Mucosa of descending colon (tissue), 3 donors: ENCODE data around the gene GSK3B. TPM values are rescaled to one million over a fixed set of nuclear protein-coding genes. Genes with fewer than 3 reads are reported as not detected.
"Not testable (repeated sequence)": the region's sequence is repeated elsewhere in the genome, so short reads cannot be mapped to it uniquely, and the experiment has no call there.

Experiments used
- ATAC-seq: fragments of 200-7000 bp; cut with Tn5 transposase; one replicate; pipeline ENCODE4 v1.9.1; 2020; ENCODE audit warnings: mild to moderate bottlenecking, moderate library complexity
- DNase-seq, 3 donors: peaks; one replicate each; pipeline ENCODE4 v3.0.0-alpha.2; 2020
- H3K36me3 ChIP-seq: fragments of 200-600 bp; one replicate; pipeline ENCODE4 v1.8.0; 2021; ENCODE audit warnings: low read depth, mild to moderate bottlenecking
- H3K4me1 ChIP-seq: fragments of 200-600 bp; one replicate; pipeline ENCODE4 v1.8.0; 2021; ENCODE audit warnings: low read depth, mild to moderate bottlenecking
- H3K4me3 ChIP-seq: fragments of 200-600 bp; one replicate; pipeline ENCODE4 v1.8.0; 2021; ENCODE audit warnings: mild to moderate bottlenecking
- H3K9me3 ChIP-seq: fragments of 200-600 bp; one replicate; pipeline ENCODE4 v1.8.0; 2021; ENCODE audit warnings: mild to moderate bottlenecking
- CTCF ChIP-seq: fragments of 200-600 bp; IDR thresholded peaks from one replicate; pipeline ENCODE4 v1.8.0; 2022; ENCODE audit warnings: antibody characterized with exemption, mild to moderate bottlenecking
- intact Hi-C, 2 donors: fragments of 100-400 bp; cut with DNase I in 1 of 2; cut with micrococcal nuclease in 1 of 2; formaldehyde crosslinking; loops; one replicate each; pipeline versions ENCODE4 v1.11.0 to v1.11.1; 2022; cut with DNase I, micrococcal nuclease
- total RNA-seq, 3 donors: library from RNA; stranded (reverse); fragmentation: NEBNext Ultra II Directional in 2 of 3; extraction: Animal tissue kit (Norgen Biotek cat#: 25700) in 2 of 3; gene quantifications; one replicate each; pipeline versions ENCODE4 v1.2.1 to v1.2.4, GENCODE V29; 2021 to 2023
- donor health status: DM: no; HTN: no; CAD: no; lungs with moderate emphysema.
- donor health status: DM: no; HTN: no; CAD: no.
- donor health status: DM: no; HTN: yes; CAD: no.

GSK3B gene
- total RNA-seq, 3 donors from 2014 or later, result 40.1 to 41.9 (median 41.0) TPM

GRCh38 chr3:120052677-120053076, 41.6 kb downstream of the GSK3B start:
- H3K4me1 ChIP-seq, result no peaks in the 10 kb centered on the region
- H3K9me3 ChIP-seq, result no peaks in the 10 kb centered on the region
- no peak for TF ChIP-seq CTCF
- ATAC-seq (no peak), DNase-seq (no peak)
- H3K36me3 ChIP-seq, result no peaks in the 10 kb centered on the region
- no peak overlapping the region for H3K4me3 ChIP-seq
- intact Hi-C loops, result no loop called here

- ATAC-seq (no peak), DNase-seq (no peak)
- Histone ChIP-seq H3K4me3 (no peak overlapping the region), H3K36me3 (no peaks in the 10 kb centered on the region), H3K9me3 (no peaks in the 10 kb centered on the region), H3K4me1 (no peaks in the 10 kb centered on the region)
- intact Hi-C loops, result no loop called here
- no peak for TF ChIP-seq CTCF
Observed at GRCh38 chr3:120052225-120052624, 42.0 kb downstream of the GSK3B start.

- intact Hi-C loops, DNase-seq, ATAC-seq, H3K9me3 ChIP-seq, H3K4me1 ChIP-seq, H3K36me3 ChIP-seq, H3K4me3 ChIP-seq: not testable (repeated sequence)
Observed at GRCh38 chr3:120051570-120051969, 42.7 kb downstream of the GSK3B start.

- Histone ChIP-seq H3K4me3 (no peak overlapping the region), H3K9me3 (peaks cover 19% of the 10 kb centered on the region), H3K36me3 (no peaks in the 10 kb centered on the region), H3K4me1 (no peaks in the 10 kb centered on the region)
- DNase-seq, result no peak
- no peak for ATAC-seq
- no peak for TF ChIP-seq CTCF
- intact Hi-C loops, result no loop called here
Observed at GRCh38 chr3:120049881-120050539, 44.2 kb downstream of the GSK3B start.

- no peaks in the 10 kb centered on the region for H3K4me1 ChIP-seq
- DNase-seq (no peak), ATAC-seq (no peak)
- intact Hi-C loops, result no loop called here
- H3K36me3 ChIP-seq, result no peaks in the 10 kb centered on the region
- H3K9me3 ChIP-seq, result peaks cover 22% of the 10 kb centered on the region
- TF ChIP-seq CTCF, result no peak
- no peak overlapping the region for H3K4me3 ChIP-seq
Observed at GRCh38 chr3:120049072-120049471, 45.2 kb downstream of the GSK3B start.

GRCh38 chr3:120048355-120049041, 45.7 kb downstream of the GSK3B start:
- DNase-seq (no peak), ATAC-seq (no peak)
- Histone ChIP-seq H3K36me3 (no peaks in the 10 kb centered on the region), H3K9me3 (peaks cover 22% of the 10 kb centered on the region), H3K4me3 (no peak overlapping the region), H3K4me1 (no peaks in the 10 kb centered on the region)
- TF ChIP-seq CTCF, result no peak
- intact Hi-C loops, result no loop called here
